Osteocyte (in vitro differentiated cells): ENCODE data around the gene PPP1R36. TPM values are rescaled to one million over a fixed set of nuclear protein-coding genes. Genes with fewer than 3 reads are reported as not detected.

ENCODE experiments used
- DNase-seq: peaks from one replicate; pipeline ENCODE4 v3.0.0; 2021; ENCODE audit warnings: mixed read lengths; ENCODE audit not compliant: unreplicated experiment; ENCODE audit errors: extremely low spot score
- H3K27ac Mint-ChIP-seq: one replicate; pipeline ENCODE4 v1.8.0; 2021; ENCODE audit warnings: mild to moderate bottlenecking, mixed read lengths; ENCODE audit not compliant: unreplicated experiment
- H3K27me3 Mint-ChIP-seq: one replicate; pipeline ENCODE4 v1.8.0; 2021; ENCODE audit warnings: mixed read lengths; ENCODE audit not compliant: unreplicated experiment
- H3K36me3 Mint-ChIP-seq: one replicate; pipeline ENCODE4 v1.8.0; 2021; ENCODE audit warnings: mixed read lengths; ENCODE audit not compliant: unreplicated experiment
- H3K4me1 Mint-ChIP-seq: one replicate; pipeline ENCODE4 v1.8.0; 2021; ENCODE audit warnings: mixed read lengths; ENCODE audit not compliant: unreplicated experiment
- H3K4me3 Mint-ChIP-seq: one replicate; pipeline ENCODE4 v1.8.0; 2021; ENCODE audit warnings: mild to moderate bottlenecking, moderate library complexity, mixed read lengths; ENCODE audit not compliant: unreplicated experiment
- H3K9me3 Mint-ChIP-seq: one replicate; pipeline ENCODE4 v1.8.0; 2021; ENCODE audit warnings: mixed read lengths; ENCODE audit not compliant: unreplicated experiment
- total RNA-seq: library from RNA; stranded (reverse); gene quantifications from 2 replicates; pipeline ENCODE4 v1.2.1, GENCODE V29; 2021
- TF ChIP-seq, protein P1 (sequence below): fragments of 200-600 bp; sonication (generic); IDR thresholded peaks from 2 replicates; pipeline ENCODE4 v1.5.0; 2021; ENCODE audit warnings: antibody characterized with exemption, mild to moderate bottlenecking, moderate library complexity

PPP1R36 gene
- total RNA-seq, 1 donor from 2014 or later, result 1.3 TPM

DNA sequence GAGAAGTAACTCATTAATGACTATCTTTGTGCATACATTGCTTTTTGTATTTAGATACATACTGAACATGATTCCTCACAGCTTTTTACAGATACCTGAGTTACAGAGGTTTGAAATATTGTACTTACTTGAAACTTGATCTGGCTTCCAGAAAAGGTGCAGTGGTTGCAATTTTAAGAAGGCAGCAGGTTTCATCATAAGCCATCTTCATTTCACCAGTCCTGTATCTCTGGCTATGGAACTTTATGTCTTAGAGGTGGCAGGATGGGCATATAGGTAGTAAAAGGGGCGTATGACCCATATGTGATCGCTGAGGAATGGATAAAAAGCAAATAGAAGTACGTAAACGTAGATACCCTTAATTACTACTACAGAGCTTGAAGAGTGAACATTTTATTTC is 31.5 kb upstream of the PPP1R36 start:
- no peaks in the 10 kb centered on the region for H3K9me3 Mint-ChIP-seq
- TF ChIP-seq, protein P1, sequence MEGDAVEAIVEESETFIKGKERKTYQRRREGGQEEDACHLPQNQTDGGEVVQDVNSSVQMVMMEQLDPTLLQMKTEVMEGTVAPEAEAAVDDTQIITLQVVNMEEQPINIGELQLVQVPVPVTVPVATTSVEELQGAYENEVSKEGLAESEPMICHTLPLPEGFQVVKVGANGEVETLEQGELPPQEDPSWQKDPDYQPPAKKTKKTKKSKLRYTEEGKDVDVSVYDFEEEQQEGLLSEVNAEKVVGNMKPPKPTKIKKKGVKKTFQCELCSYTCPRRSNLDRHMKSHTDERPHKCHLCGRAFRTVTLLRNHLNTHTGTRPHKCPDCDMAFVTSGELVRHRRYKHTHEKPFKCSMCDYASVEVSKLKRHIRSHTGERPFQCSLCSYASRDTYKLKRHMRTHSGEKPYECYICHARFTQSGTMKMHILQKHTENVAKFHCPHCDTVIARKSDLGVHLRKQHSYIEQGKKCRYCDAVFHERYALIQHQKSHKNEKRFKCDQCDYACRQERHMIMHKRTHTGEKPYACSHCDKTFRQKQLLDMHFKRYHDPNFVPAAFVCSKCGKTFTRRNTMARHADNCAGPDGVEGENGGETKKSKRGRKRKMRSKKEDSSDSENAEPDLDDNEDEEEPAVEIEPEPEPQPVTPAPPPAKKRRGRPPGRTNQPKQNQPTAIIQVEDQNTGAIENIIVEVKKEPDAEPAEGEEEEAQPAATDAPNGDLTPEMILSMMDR, result no peak
- DNase-seq, result no peak
- no peaks in the 10 kb centered on the region for H3K27me3 Mint-ChIP-seq
- no peak overlapping the region for H3K4me3 Mint-ChIP-seq
- H3K4me1 Mint-ChIP-seq, result peaks cover 31% of the 10 kb centered on the region
- H3K36me3 Mint-ChIP-seq, result peaks cover 2% of the 10 kb centered on the region
- peak overlapping the region; percentile 44 for H3K27ac Mint-ChIP-seq

DNA sequence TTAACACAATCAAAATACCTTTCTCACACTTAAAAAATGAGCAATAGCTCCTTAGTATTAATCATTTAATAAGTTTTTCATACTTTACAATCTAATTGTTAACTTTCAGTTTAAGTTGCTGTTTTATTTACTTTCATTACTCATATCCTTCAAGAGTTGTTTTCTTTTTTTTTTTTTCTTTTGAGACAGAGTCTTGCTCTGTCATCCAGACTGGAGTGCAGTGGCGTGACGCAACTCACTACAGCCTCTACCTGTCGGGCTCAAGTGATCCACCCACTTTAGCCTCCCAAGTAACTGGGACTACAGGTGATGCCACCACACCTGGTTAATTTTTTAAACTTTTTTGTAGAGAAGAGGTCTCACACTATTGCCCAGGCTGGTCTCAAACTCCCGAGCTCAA is 29.1 kb upstream of the PPP1R36 start:
- Mint-ChIP-seq H3K4me1 (peaks cover 19% of the 10 kb centered on the region), H3K4me3 (no peak overlapping the region), H3K27me3 (no peaks in the 10 kb centered on the region), H3K36me3 (peaks cover 7% of the 10 kb centered on the region), H3K9me3 (no peaks in the 10 kb centered on the region), H3K27ac (peak overlapping the region; percentile 35)
- DNase-seq, result no peak
- TF ChIP-seq, protein P1, result no peak

DNA sequence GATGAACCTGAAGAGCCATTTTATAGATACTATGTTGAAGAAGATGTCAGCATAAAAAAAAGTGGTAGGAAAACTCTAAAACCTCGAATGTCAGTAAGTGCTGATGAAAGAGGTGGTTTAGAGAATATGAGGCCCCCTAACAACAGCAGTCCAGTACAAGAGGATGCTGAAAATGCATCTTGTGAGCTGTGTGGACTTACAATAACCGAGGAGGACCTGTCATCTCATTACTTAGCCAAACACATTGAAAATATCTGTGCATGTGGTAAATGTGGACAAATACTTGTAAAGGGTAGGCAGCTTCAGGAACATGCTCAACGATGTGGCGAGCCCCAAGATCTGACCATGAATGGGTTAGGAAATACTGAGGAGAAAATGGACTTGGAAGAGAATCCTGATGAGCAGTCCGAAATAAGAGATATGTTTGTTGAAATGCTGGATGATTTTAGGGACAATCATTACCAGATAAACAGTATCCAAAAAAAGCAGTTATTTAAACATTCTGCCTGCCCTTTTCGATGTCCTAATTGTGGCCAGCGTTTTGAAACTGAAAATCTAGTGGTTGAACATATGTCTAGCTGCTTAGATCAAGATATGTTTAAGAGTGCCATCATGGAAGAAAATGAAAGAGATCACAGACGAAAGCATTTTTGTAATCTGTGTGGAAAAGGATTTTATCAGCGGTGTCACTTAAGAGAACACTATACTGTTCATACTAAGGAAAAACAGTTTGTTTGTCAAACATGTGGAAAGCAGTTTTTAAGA is 27.0 kb upstream of the PPP1R36 start:
- H3K27me3 Mint-ChIP-seq, result no peaks in the 10 kb centered on the region
- H3K9me3 Mint-ChIP-seq, result no peaks in the 10 kb centered on the region
- TF ChIP-seq, protein P1, result no peak
- H3K36me3 Mint-ChIP-seq, result peaks cover 18% of the 10 kb centered on the region
- no peak for DNase-seq
- H3K27ac Mint-ChIP-seq, result no peak overlapping the region
- no peak overlapping the region for H3K4me3 Mint-ChIP-seq
- peaks cover 15% of the 10 kb centered on the region for H3K4me1 Mint-ChIP-seq

DNA sequence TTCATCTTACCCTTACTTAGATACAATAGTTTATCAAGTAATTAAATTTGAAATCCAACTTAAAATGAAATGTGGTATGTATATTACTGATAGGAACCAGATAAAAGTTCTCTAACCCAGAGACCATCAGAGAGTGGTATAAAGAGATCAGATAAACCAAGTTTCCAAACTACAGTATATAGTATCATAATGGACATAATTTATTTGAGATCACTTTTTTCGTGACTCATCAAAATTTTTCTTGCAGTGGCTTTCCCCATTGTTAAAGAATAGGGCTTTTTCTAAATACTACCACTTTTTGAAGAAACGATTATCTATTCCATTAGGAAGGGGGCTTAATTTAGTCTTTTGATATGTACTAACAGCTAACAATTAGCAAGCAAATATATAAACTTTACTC is 24.4 kb upstream of the PPP1R36 start:
- TF ChIP-seq, protein P1, result no peak
- H3K27me3 Mint-ChIP-seq, result no peaks in the 10 kb centered on the region
- peak overlapping the region; percentile 7 for H3K27ac Mint-ChIP-seq
- DNase-seq, result no peak
- H3K4me3 Mint-ChIP-seq, result no peak overlapping the region
- peaks cover 10% of the 10 kb centered on the region for H3K4me1 Mint-ChIP-seq
- no peaks in the 10 kb centered on the region for H3K9me3 Mint-ChIP-seq
- H3K36me3 Mint-ChIP-seq, result peaks cover 33% of the 10 kb centered on the region

DNA sequence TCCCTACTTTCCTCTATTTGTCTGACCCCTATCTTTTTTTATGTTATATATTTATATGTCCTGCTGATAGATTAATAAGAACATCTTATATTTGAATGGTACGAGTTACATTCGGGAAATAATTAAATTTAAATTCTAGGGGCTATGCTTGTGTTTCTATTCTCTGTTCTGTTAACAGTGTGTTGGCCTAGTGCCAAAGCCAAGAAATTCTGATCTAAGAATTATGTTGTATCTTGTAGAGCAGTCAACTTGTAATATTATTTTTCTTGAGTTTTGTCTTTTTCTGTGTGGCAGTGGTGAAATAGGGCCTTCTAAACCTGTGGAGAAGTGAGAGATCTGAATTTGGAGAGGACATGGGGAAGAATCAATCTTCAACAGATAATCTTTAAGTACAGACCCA is 18.2 kb upstream of the PPP1R36 start:
- H3K27ac Mint-ChIP-seq, result no peak overlapping the region
- peaks cover 19% of the 10 kb centered on the region for H3K36me3 Mint-ChIP-seq
- DNase-seq, result no peak
- no peak overlapping the region for H3K4me3 Mint-ChIP-seq
- H3K4me1 Mint-ChIP-seq, result peaks cover 2% of the 10 kb centered on the region
- no peaks in the 10 kb centered on the region for H3K9me3 Mint-ChIP-seq
- TF ChIP-seq, protein P1, result no peak
- no peaks in the 10 kb centered on the region for H3K27me3 Mint-ChIP-seq
